Testis (tissue), 5 donors: ENCODE measurements around the gene NFATC2. TPM values are rescaled to one million over a fixed set of nuclear protein-coding genes. Genes with fewer than 3 reads are reported as not detected.

Experiments used
- DNase-seq: peaks from one replicate; pipeline ENCODE4 v3.0.0-alpha.2; 2019
- H3K27ac ChIP-seq, 2 donors: fragments of 200-600 bp; sonication (generic); one replicate each; pipeline ENCODE4 v1.5.1; 2019
- H3K27me3 ChIP-seq: fragments of 200-600 bp; sonication (generic); one replicate; pipeline ENCODE4 v1.5.1; 2019
- H3K36me3 ChIP-seq: fragments of 200-600 bp; sonication (generic); one replicate; pipeline ENCODE4 v1.5.1; 2017; ENCODE audit warnings: low read depth; ENCODE audit errors: missing control alignments
- H3K4me1 ChIP-seq: fragments of 200-600 bp; sonication (generic); one replicate; pipeline ENCODE4 v1.5.1; 2019
- H3K4me3 ChIP-seq, 2 donors: fragments of 200-600 bp; sonication (generic); one replicate each; pipeline ENCODE4 v1.5.1; 2017 to 2019
- H3K9me3 ChIP-seq: fragments of 200-600 bp; sonication (generic); one replicate; pipeline ENCODE4 v1.5.1; 2017
- POLR2A ChIP-seq: fragments of 450-650 bp; IDR thresholded peaks from one replicate; pipeline ENCODE4 v1.6.1; 2017; ENCODE audit warnings: antibody characterized with exemption, mild to moderate bottlenecking, moderate library complexity
- WGBS, 2 donors: methylation state at CpG; one replicate each; pipeline ENCODE4 v1.1.5; 2018; 5-methylcytosine and 5-hydroxymethylcytosine counted together
- intact Hi-C: fragments of 100-400 bp; cut with DNase I; formaldehyde crosslinking; loops from one replicate; pipeline ENCODE4 v1.15.1; 2023; ENCODE audit warnings: low total_unique reads
- long read RNA-seq, 2 donors: transcript quantifications; one replicate each; lab custom pipeline, GENCODE V29; 2026
- polyA plus RNA-seq: library from polyadenylated mRNA; stranded (reverse); fragments of 350-450 nt; fragmentation: Illumina TruSeq; extraction: RNeasy Lipid Tissue Mini Kit (QIAGEN cat#74804); gene quantifications from one replicate; pipeline ENCODE4 v1.2.3, GENCODE V29; 2014; ENCODE audit warnings: low read depth, low replicate concordance; ENCODE audit not compliant: insufficient read depth
- total RNA-seq, 2 donors: library from RNA; depleted of rRNA; stranded (reverse); fragments of >200 nt; gene quantifications; one replicate each; pipeline ENCODE4 v1.2.3, GENCODE V29; 2016
- TF ChIP-seq, protein P1 (sequence below), 3 experiments: fragments of 450-650 bp in 2 of 3; fragments of 200-600 bp in 1 of 3; sonication (generic) in 1 of 3; IDR thresholded peaks; one replicate each; pipeline ENCODE4 v1.5.1; 2016 to 2019; ENCODE audit warnings: antibody characterized with exemption in 3 of 3, mild to moderate bottlenecking in 2 of 3, moderate library complexity in 1 of 3

Gene NFATC2
- total RNA-seq (1 to 10 TPM; 5.4 to 6.5 TPM), polyA plus RNA-seq (7.5 TPM)
- long read RNA-seq, donor 1: 0 reads
- long read RNA-seq, donor 2: 0 reads

DNA sequence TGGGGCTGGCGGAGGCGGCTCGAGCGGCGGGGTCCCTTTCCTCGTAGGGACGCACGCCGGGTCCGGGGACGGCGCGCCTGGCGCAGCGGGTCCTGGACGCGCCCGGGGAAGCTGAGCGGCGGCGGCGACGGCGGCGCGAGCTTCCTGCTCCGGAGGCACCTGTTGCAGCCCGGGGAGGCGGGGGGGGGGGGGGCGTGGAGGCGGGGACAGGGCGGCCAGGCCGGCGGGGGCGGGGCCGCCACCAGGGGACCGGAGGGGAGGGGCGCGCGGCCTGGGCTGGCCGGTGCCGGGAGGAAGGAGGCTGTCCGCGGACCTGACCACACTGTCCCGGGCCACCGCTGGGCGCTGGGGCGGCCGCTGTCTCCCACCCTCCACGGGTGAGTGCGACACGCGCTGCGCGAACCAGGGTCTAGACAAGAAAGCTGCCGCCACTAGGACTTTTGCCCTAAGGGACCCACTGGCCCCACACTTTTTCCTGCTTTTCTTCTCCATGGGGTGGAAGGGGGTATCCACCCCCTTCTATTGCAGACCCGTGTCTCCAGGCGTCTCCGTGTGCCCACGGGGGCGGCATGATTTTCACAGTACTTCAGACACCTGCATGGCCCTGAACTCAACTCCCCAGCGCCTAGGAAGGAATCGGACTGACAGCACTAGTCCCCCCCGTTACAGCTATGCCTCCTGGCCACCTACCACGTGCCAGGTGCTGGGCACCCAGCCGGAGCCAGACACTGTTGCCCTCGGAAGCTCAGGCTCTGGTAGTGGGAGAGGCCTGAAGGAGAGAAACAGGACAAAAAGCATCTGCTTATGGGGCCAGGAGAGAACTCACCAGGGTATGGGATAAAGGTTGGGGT is at the start of gene NFATC2:
NFATC2 (minus strand) TSS at position 149 of the 851 bp plus-strand sequence. CDS start 220 bp downstream, outside the sequence.
- DNase-seq: peak; percentile 38
- Histone ChIP-seq H3K4me3 (peak within 1 kb of the TSS; percentile 48 to 51), H3K27ac (peak within 1 kb of the TSS; percentile 55 to 65), H3K36me3 (no peaks in the 10 kb centered on the region), H3K9me3 (no peaks in the 10 kb centered on the region), H3K4me1 (peaks cover 24% of the 10 kb centered on the region), H3K27me3 (no peaks in the 10 kb centered on the region)
- WGBS, 2 donors: 2 to 5% methylated on average over 18 to 62 of the region's 67 CpGs
- intact Hi-C loops: no loop called here
- no peak for TF ChIP-seq POLR2A
- TF ChIP-seq, protein P1, sequence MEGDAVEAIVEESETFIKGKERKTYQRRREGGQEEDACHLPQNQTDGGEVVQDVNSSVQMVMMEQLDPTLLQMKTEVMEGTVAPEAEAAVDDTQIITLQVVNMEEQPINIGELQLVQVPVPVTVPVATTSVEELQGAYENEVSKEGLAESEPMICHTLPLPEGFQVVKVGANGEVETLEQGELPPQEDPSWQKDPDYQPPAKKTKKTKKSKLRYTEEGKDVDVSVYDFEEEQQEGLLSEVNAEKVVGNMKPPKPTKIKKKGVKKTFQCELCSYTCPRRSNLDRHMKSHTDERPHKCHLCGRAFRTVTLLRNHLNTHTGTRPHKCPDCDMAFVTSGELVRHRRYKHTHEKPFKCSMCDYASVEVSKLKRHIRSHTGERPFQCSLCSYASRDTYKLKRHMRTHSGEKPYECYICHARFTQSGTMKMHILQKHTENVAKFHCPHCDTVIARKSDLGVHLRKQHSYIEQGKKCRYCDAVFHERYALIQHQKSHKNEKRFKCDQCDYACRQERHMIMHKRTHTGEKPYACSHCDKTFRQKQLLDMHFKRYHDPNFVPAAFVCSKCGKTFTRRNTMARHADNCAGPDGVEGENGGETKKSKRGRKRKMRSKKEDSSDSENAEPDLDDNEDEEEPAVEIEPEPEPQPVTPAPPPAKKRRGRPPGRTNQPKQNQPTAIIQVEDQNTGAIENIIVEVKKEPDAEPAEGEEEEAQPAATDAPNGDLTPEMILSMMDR (IDR thresholded peaks at IDR 0.05): no peak

DNA sequence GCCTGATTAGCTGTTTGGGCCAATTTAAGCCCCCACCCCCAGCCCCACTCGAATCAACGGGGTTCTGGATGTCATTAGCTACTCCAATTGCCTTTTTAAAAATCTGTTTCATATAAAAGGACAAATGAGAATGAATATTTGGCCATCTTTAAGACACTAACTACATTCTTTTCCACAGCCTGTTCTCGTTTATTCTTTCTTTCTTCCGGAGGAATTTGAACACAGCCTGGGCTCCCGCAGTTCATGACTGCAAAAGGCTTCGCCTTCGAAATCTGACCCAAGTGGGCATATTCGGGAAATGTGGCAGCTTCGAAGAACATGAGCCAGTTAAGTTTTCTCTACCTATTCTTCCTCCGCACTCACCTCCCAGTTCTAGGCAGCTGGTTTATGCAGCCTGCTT is 49.4 kb upstream of the NFATC2 start:
- Histone ChIP-seq H3K4me3 (no peak overlapping the region), H3K27ac (no peak overlapping the region), H3K4me1 (no peaks in the 10 kb centered on the region), H3K36me3 (no peaks in the 10 kb centered on the region), H3K9me3 (no peaks in the 10 kb centered on the region), H3K27me3 (no peaks in the 10 kb centered on the region)
- WGBS, 2 donors: 83 to 87% methylated on average over 10 of the region's 10 CpGs
- intact Hi-C loops: loop anchor here (10.0 kb wide), 1 partner anchor 217 kb away; no protein-coding TSS in a partner anchor
- DNase-seq: no peak
- TF ChIP-seq POLR2A: no peak
- TF ChIP-seq, protein P1 (IDR thresholded peaks at IDR 0.05): no peak

DNA sequence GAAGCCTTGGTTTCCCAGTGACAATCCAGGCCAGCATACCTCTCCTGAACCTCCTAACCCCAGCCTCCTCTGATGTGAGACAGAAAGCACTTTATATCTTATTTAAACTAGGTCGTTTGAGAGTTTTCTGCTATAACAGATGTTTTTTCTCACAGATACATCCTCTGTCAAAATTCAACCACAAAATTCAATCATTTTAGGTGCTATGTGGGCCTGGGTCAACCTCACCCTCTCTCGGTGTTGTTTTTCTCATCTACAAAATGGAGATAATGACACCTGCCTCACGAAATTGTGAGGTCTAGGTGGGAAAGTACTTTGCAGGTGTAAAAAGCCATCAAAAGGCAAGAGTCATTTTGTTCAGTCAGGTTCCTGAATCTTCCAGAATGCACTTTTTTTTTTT is 46.2 kb upstream of the NFATC2 start:
- Histone ChIP-seq H3K27ac (no peak overlapping the region), H3K4me1 (no peaks in the 10 kb centered on the region), H3K4me3 (no peak overlapping the region), H3K9me3 (no peaks in the 10 kb centered on the region), H3K36me3 (no peaks in the 10 kb centered on the region), H3K27me3 (no peaks in the 10 kb centered on the region)
- no peak for TF ChIP-seq POLR2A
- TF ChIP-seq, protein P1 (IDR thresholded peaks at IDR 0.05): no peak
- intact Hi-C loops: no loop called here
- DNase-seq: no peak
- WGBS, 2 donors: 74 to 78% methylated on average over 3 of the region's 3 CpGs

DNA sequence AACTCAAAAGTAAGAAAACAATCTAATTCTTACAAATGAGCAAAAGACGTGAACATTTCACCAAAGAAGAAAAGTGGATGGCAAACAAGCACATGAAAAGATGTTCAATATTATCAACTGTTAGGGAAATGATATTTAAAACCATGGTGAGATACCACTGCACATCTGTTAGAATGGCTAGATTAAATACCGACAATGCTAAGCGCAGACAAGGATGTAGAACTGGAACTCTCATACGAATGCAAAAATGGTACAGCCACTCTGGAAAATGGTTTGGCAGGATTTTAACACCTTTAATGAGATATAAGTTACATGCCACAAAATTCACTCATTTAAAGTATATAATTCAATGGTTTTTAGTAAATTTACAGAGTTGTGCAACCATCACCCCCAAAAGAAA is 44.6 kb upstream of the NFATC2 start:
- DNase-seq: no peak
- Histone ChIP-seq H3K27me3 (no peaks in the 10 kb centered on the region), H3K9me3 (no peaks in the 10 kb centered on the region), H3K4me1 (no peaks in the 10 kb centered on the region), H3K27ac (no peak overlapping the region), H3K4me3 (no peak overlapping the region), H3K36me3 (no peaks in the 10 kb centered on the region)
- intact Hi-C loops: no loop called here
- WGBS, 2 donors: 94 to 96% methylated on average over 4 of the region's 4 CpGs
- TF ChIP-seq, protein P1 (IDR thresholded peaks at IDR 0.05): no peak
- no peak for TF ChIP-seq POLR2A
